PC-3 (cell line): ENCODE measurements around the gene EPB41L2. TPM values are rescaled to one million over a fixed set of nuclear protein-coding genes. Genes with fewer than 3 reads are reported as not detected.

Experiments
- ATAC-seq: fragments of 200-7000 bp; cut with Tn5 transposase; 2 replicates; pipeline ENCODE4 v1.9.1; 2020; ENCODE audit warnings: mild to moderate bottlenecking, moderate library complexity
- BruUV-seq: library from RNA; stranded (reverse); fragments of 400-500 nt; replicated peaks from 2 replicates; lab custom pipeline; 2021; lab: Mats Ljungman, UMichigan
- CTCF ChIA-PET: fragments of 300-600 bp; sonication (Branson Sonifier 250); formaldehyde crosslinking; loops from one replicate; lab custom pipeline; 2022; ENCODE audit warnings: antibody characterized with exemption; lab: Charles Lee
- POLR2A ChIA-PET: fragments of 300-600 bp; sonication (Branson Sonifier 250); formaldehyde crosslinking; loops from one replicate; lab custom pipeline; 2022; ENCODE audit warnings: antibody characterized with exemption; ENCODE audit not compliant: unreplicated experiment; lab: Charles Lee
- DNase-seq: peaks from one replicate; pipeline ENCODE4 v3.0.0-alpha.2; 2015
- H2AFZ ChIP-seq: fragments of 300-600 bp; sonication (generic); 2 replicates; pipeline ENCODE4 v1.6.0; 2016; ENCODE audit warnings: antibody characterized with exemption, low read length
- H3F3A ChIP-seq: fragments of 300-600 bp; sonication (generic); one replicate; pipeline ENCODE4 v1.6.0; 2017; ENCODE audit warnings: antibody characterized with exemption, low read length, control low read depth, mild to moderate bottlenecking; ENCODE audit not compliant: unreplicated experiment
- H3K27ac ChIP-seq: fragments of 300-600 bp; sonication (generic); 2 replicates; pipeline ENCODE4 v1.5.1; 2016; ENCODE audit warnings: mild to moderate bottlenecking, low read length
- H3K27me3 ChIP-seq: fragments of 300-600 bp; sonication (generic); 2 replicates; pipeline ENCODE4 v1.6.1; 2016; ENCODE audit warnings: low read length, mixed read lengths
- H3K36me3 ChIP-seq: fragments of 300-600 bp; sonication (generic); 2 replicates; pipeline ENCODE4 v1.6.1; 2016; ENCODE audit warnings: low read depth, mixed run types, low read length, mixed read lengths
- H3K4me1 ChIP-seq: fragments of 300-600 bp; sonication (generic); 2 replicates; pipeline ENCODE4 v1.5.1; 2016; ENCODE audit warnings: low read length; ENCODE audit not compliant: insufficient read depth
- H3K4me2 ChIP-seq: fragments of 300-600 bp; sonication (generic); 2 replicates; pipeline ENCODE4 v1.6.0; 2016; ENCODE audit warnings: low read length
- H3K4me3 ChIP-seq: fragments of 300-600 bp; sonication (generic); 2 replicates; pipeline ENCODE4 v1.5.1; 2016; ENCODE audit warnings: mild to moderate bottlenecking, low read length, mixed read lengths
- H3K79me2 ChIP-seq: fragments of 300-600 bp; sonication (generic); 2 replicates; pipeline ENCODE4 v1.6.1; 2017; ENCODE audit warnings: low read length, mixed read lengths
- H3K9ac ChIP-seq: fragments of 300-600 bp; sonication (generic); 2 replicates; pipeline ENCODE4 v1.6.0; 2016; ENCODE audit warnings: mild to moderate bottlenecking, low read length
- H3K9me2 ChIP-seq: fragments of 300-600 bp; sonication (generic); replicated peaks from 2 replicates; pipeline ENCODE4 v1.6.1; 2016; ENCODE audit warnings: mixed run types, low read length, mixed read lengths
- H3K9me3 ChIP-seq: fragments of 300-600 bp; sonication (generic); 2 replicates; pipeline ENCODE4 v1.6.1; 2016; ENCODE audit warnings: low read length, mixed read lengths
- H4K20me1 ChIP-seq: fragments of 300-600 bp; sonication (generic); 2 replicates; pipeline ENCODE4 v1.6.1; 2016; ENCODE audit warnings: low read length, mixed read lengths
- EZH2 ChIP-seq: fragments of 300-600 bp; sonication (generic); IDR thresholded peaks from one replicate; pipeline ENCODE4 v1.6.1; 2017; ENCODE audit warnings: antibody characterized with exemption, mild to moderate bottlenecking, low read length; ENCODE audit not compliant: unreplicated experiment
- EZH2phosphoT487 ChIP-seq: fragments of 300-600 bp; sonication (generic); IDR thresholded peaks from 2 replicates; pipeline ENCODE4 v1.6.1; 2018; ENCODE audit warnings: mild to moderate bottlenecking, antibody characterized with exemption, low read length, borderline replicate concordance
- intact Hi-C: fragments of 100-400 bp; cut with micrococcal nuclease; formaldehyde crosslinking; loops from 2 replicates; pipeline ENCODE4 v1.9.0; 2023
- total RNA-seq: library from RNA; depleted of rRNA; stranded (reverse); fragments of >200 nt; gene quantifications from 2 replicates; pipeline ENCODE4 v1.2.3, GENCODE V29; 2014
- TF ChIP-seq, protein P1 (sequence below): fragments of 300-600 bp; sonication (generic); conservative IDR thresholded peaks from 2 replicates; pipeline ENCODE4 v1.5.1; 2017; ENCODE audit warnings: antibody characterized with exemption, low read depth, mild to moderate bottlenecking, low read length

EPB41L2 gene
- total RNA-seq, 1 experiment from 2014 or later: 26.9 TPM

- Histone ChIP-seq H3K4me2 (no peak overlapping the region), H4K20me1 (no peaks in the 10 kb centered on the region), H3F3A (no peaks in the 10 kb centered on the region), H3K4me3 (no peak overlapping the region), H3K9me2 (no peaks in the 10 kb centered on the region), H3K4me1 (peaks cover 9% of the 10 kb centered on the region), H3K27me3 (no peaks in the 10 kb centered on the region), H3K79me2 (peaks cover 25% of the 10 kb centered on the region), H3K9ac (no peak overlapping the region), H2AFZ (no peak overlapping the region), H3K9me3 (no peaks in the 10 kb centered on the region), H3K27ac (no peak overlapping the region), H3K36me3 (no peaks in the 10 kb centered on the region)
- ATAC-seq (peak; percentile 58), DNase-seq (peak; percentile 57)
- BruUV-seq: no TSS peak
- no peak for TF ChIP-seq EZH2
- TF ChIP-seq, protein P1, sequence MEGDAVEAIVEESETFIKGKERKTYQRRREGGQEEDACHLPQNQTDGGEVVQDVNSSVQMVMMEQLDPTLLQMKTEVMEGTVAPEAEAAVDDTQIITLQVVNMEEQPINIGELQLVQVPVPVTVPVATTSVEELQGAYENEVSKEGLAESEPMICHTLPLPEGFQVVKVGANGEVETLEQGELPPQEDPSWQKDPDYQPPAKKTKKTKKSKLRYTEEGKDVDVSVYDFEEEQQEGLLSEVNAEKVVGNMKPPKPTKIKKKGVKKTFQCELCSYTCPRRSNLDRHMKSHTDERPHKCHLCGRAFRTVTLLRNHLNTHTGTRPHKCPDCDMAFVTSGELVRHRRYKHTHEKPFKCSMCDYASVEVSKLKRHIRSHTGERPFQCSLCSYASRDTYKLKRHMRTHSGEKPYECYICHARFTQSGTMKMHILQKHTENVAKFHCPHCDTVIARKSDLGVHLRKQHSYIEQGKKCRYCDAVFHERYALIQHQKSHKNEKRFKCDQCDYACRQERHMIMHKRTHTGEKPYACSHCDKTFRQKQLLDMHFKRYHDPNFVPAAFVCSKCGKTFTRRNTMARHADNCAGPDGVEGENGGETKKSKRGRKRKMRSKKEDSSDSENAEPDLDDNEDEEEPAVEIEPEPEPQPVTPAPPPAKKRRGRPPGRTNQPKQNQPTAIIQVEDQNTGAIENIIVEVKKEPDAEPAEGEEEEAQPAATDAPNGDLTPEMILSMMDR: no peak
- intact Hi-C loops: no loop called here
- CTCF ChIA-PET: no interaction called here
- POLR2A ChIA-PET: no interaction called here
Observed at GRCh38 chr6:130975325-130975724, 87.7 kb downstream of the EPB41L2 start.

DNA sequence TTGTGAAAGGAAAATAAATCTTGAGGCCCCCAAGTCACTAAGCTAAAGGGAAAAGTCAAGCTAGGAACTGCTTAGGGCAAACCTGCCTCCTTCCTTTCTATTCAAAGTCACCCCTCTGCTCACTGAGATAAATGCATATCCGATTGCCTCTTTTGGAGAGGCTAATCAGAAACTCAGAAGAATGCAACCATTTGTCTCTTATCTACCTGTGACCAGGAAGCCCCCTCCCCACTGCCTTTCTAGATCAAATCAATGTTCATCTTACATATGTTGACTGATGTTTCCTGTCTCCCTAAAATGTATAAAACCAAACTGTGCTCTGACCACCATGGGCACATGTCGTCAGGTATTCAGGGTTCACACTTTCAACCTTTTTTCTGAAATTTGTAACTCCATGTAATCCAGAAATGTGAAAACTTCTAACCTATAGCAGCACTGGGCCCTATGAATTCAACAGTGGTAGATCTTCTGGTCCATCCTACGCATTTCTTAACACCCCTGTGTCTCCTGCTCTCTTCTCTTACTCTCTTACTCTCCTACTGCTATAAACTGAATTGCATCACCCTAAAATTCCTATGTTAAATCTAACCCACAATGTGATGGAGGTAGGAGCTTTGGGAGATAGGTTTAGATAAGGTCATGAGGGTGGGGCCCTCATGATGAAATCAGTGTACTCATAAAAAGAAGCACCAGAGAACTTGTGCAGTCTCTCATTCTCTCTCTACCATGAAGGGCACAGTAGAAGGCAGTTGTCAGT, 89.3 kb downstream of the EPB41L2 start:
- H3K9ac ChIP-seq: no peak overlapping the region
- H3K9me2 ChIP-seq: no peaks in the 10 kb centered on the region
- H3K4me3 ChIP-seq: no peak overlapping the region
- peaks cover 20% of the 10 kb centered on the region for H3K79me2 ChIP-seq
- H3K4me1 ChIP-seq: peaks cover 9% of the 10 kb centered on the region
- no peaks in the 10 kb centered on the region for H3K27me3 ChIP-seq
- no peaks in the 10 kb centered on the region for H3K36me3 ChIP-seq
- H3F3A ChIP-seq: no peaks in the 10 kb centered on the region
- ATAC-seq: no peak
- no peak for TF ChIP-seq EZH2
- TF ChIP-seq, protein P1: no peak
- no peak for TF ChIP-seq EZH2phosphoT487
- H3K27ac ChIP-seq: no peak overlapping the region
- H3K9me3 ChIP-seq: no peaks in the 10 kb centered on the region
- H2AFZ ChIP-seq: no peak overlapping the region
- BruUV-seq: no TSS peak
- H3K4me2 ChIP-seq: no peak overlapping the region
- POLR2A ChIA-PET: no interaction called here
- H4K20me1 ChIP-seq: no peaks in the 10 kb centered on the region
- DNase-seq: no peak
- CTCF ChIA-PET: no interaction called here
- intact Hi-C loops: no loop called here

DNA sequence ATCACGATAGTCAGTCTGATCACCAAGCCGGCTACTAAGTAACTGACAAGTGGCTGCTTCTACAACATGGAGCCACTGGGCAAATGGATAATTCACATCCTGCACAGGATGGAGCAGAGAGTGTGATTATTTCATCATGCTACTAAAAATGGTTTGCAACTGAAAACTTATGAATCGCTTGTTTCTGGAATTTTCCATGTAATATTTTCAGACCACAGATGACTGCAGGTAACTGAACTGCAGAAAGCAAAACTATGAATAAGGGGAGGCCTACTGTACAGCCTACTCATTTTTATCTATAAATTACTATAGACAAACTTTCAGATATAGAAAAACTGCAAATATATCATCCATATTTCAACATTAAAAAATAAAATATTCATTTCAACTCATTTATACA, 91.5 kb downstream of the EPB41L2 start:
- Histone ChIP-seq H3K27ac (no peak overlapping the region), H3K4me1 (peaks cover 9% of the 10 kb centered on the region), H3K27me3 (no peaks in the 10 kb centered on the region), H3K9ac (no peak overlapping the region), H2AFZ (no peak overlapping the region), H3K4me3 (no peak overlapping the region), H3K9me2 (no peaks in the 10 kb centered on the region), H3K9me3 (no peaks in the 10 kb centered on the region), H4K20me1 (no peaks in the 10 kb centered on the region), H3K79me2 (peaks cover 34% of the 10 kb centered on the region), H3F3A (no peaks in the 10 kb centered on the region), H3K36me3 (no peaks in the 10 kb centered on the region), H3K4me2 (no peak overlapping the region)
- BruUV-seq: no TSS peak
- no peak for DNase-seq
- TF ChIP-seq EZH2 (no peak), EZH2phosphoT487 (no peak)
- TF ChIP-seq, protein P1: no peak
- intact Hi-C loops: no loop called here
- ATAC-seq: no peak
- POLR2A ChIA-PET: no interaction called here
- CTCF ChIA-PET: no interaction called here
